B cell (primary cell): ENCODE measurements around the gene DESI2.

ENCODE experiments used
- CTCF ChIP-seq: fragments of 200-600 bp; IDR thresholded peaks from one replicate; pipeline ENCODE4 v1.8.0; 2022; ENCODE audit warnings: antibody characterized with exemption, mild to moderate bottlenecking
- EZH2 ChIP-seq: IDR thresholded peaks from 2 replicates; pipeline ENCODE4 v1.6.1; 2012; ENCODE audit warnings: borderline replicate concordance, low read depth, mild to moderate bottlenecking, moderate library complexity, low read length; ENCODE audit not compliant: insufficient read depth, poor library complexity, severe bottlenecking

GRCh38 chr1:244659694-244660093, 6.8 kb downstream of the DESI2 start:
- TF ChIP-seq CTCF (no peak), EZH2 (no peak)
